CD4-positive, alpha-beta T cell treated with Interferon gamma for 1 hour (primary cell): ENCODE results near the gene PLEKHH2.
A peak's percentile ranks its signal among the peaks of the same experiment; 100 is the strongest.

Experiments
- DNase-seq: peaks from one replicate; pipeline ENCODE4 v3.0.0-alpha.2; 2020

PLEKHH2 gene

DNA sequence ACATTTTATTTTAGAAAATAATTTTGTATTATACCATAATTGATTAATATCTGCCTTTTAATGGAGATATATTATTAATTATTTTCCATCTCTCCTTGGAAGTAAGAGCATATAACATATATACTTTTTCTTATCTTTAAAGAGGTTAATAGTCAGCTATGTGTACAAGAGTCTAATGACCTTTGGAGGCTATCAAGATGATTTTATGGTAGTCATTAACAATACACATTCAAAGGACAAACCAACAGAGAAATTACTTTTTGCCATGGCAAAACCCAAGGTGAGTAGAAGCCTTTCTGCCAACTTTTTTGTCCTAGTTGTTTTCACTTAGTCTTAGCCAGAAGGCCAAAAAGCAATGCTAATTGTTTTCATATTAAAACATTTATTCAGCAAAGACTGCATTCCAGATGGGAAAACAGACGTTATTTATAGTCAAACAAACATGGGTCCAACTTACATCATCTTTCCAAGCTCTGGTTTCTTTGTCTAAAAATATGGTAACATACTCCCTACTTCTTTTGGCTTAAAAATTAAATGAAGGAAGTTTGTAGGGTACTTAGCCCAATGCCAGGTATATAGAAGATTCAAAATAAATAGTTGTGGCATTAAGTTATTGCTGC is 127.1 kb downstream of the PLEKHH2 start:
- no peak for DNase-seq

DNA sequence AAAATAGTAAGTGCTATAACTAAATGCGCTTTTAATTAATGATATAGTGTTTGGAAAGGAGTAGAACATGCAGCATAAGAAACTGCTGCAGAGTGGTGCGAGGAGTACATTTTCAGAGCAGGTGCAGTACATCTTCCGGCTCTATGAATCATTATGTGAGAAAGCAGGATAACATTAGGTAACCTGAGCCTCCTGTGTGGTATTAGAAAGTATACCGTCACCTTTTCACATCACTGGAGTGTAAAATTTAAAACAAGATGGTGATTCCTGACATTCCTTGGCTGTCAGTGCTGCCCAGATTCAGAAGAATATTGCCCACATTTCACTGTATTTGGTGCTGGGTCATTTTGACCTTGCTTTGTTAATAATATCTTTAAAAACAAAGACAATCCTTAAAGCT is 128.9 kb downstream of the PLEKHH2 start:
- DNase-seq = no peak

DNA sequence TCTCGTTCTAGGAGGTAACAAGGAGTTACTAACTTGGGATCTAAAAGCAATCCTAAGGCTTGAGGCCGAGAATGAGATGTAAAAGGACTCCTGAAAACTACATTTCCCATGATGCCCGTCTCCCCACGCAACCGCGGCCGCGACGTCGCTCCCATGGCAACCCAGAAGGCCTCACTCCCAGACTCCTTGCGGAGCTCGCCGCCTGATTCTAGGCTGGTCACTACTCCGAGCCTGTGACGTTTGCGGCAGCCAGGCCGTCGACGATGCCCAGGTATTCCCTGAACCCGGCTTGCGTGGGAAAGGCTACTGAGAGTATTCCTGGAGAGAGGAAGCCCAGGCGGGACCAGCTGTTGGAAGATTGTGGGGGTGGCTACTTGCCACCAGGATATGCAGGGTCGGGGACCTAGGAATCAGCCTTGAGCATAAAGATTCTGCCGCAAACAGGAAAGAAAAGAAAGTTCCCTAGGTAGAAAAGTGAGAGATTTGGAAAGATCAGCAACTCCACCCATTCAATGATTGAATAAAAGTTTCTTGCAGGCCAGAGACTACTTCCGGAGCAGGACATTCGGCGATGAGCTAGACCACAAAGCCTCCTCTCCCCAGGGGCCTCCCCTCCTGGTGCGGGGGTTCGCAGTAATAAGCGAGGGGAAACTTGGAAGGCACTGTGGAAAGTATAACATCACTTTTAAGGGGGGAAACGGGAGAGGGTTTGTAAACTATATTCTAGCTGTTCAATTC is 137.0 kb downstream of the PLEKHH2 start, which contains the start of gene DYNC2LI1:
TSS of gene DYNC2LI1 (plus strand) at position 164 of the 738 bp plus-strand sequence. CDS start at position 264, 100 bp downstream.
- peak; percentile 82 for DNase-seq

DNA sequence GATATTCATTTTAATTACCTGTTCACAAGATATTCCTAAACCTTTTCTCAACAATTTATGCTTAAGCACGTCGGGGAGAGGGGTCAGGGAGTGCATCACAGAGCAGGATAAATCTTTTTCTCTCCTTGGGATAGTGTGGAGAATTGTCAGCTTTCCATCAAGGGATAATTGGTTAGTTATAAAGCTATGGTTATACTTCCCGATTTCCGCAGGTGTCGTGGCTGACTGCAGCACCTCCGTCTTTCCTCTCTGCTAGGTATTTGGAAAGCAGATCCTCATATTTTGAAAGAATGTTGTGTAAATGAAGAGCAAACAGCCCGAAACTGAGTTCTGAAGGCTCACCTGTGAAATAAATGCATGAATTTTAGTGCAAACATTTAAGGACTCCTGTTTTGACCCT is 137.6 kb downstream of the PLEKHH2 start:
- DNase-seq = no peak

DNA sequence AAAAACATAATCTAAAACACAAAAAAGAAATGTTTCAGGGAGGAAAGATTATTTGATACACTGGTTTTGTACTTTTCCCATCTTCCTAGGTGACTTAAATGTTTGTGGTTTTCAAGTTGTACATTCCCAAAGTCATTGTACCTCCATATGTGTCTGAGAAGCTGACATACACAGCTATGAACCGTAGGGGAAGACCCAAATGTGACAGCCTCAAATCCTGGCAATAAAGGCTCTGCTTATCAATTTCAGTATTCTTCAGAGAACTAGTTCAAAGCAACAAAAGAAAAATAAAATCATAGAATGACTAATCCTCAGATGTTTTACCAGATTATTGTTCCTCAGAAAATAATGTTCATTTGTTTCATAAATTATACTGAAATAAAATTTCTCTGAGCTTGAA is 139.3 kb downstream of the PLEKHH2 start:
- DNase-seq = no peak

DNA sequence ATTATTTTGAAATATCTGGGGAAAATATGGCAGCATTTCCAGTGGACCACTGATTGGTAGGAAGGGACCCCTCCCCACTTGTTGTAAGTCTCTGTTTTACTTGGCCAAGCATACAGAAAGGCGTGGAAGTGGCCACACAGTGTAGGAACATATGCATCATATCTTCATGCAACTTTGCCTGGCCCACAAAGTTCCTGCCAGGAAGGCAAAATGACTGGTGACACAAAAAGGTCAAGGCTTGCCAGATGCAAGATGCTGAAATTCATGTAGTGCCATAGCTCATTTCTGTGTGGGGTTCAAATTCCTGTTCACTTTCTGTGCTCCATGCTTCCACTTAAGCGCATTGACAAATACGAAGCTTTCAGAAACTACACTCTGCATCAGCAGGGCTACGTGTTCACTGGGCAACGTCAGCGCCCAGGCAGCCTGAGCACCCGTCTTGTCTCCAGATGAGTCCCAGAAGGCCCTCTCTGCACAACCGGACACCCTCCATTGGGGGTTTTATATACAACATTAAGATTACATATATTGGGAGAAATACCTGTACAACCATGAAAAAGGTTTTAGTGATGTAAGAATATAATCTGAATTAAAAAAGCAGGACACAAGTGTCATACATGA is 140.4 kb downstream of the PLEKHH2 start:
- DNase-seq = no peak

DNA sequence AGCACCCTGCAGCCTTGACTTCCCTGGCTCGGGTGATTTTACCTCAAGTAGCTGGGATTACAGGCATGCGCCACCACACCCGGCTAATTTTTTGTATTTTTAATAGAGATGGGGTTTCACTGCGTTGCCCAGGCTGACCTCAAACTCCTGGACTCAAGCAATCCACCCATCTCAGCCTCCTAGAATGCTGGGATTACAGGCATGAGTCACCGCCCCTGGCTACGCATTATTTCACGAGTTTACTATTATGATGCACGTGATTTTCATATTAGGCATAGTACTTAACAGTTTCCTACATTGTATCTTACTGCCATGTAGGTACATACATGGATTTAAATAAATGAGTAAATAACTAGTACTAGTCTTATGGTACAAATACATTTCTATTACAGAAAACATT is 141.2 kb downstream of the PLEKHH2 start:
- DNase-seq = no peak

DNA sequence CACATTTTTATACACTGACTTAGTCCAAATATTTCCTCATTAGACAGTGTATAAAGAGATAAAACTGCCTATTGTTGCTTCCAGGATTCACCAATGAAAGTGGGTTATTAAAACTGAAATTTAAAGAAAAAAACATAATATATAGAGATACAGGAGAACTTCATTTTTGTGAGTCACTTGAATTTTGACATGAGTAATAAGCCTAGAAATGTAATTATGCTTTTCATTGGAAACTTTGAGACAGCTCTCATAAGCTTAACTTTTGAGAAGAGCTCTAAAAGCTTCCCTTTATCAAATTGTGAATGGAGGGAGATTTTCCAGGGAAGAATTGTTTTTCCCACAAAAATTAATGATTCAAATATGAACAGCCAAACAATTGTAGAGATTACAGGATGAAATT is 150.8 kb downstream of the PLEKHH2 start:
- no peak for DNase-seq

DNA sequence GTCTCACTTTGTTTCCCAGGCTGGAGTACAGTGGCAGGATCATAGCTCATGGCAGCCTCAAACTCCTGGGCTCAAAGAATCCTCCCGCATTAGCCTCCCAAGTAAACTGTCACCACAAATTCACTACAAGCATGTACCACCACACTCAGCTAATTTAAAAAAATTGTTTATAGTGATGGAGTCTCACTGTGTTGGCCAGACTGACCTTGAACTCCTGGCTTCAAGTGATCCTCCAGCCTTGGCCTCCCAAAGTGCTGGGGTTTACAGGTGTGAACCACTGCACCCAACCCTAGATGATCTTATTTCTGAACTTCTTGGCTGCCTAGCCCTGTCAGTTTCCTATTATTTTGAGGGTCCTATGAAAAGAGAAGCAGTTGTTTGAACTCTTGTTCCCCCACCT is 151.6 kb downstream of the PLEKHH2 start:
- DNase-seq = no peak

DNA sequence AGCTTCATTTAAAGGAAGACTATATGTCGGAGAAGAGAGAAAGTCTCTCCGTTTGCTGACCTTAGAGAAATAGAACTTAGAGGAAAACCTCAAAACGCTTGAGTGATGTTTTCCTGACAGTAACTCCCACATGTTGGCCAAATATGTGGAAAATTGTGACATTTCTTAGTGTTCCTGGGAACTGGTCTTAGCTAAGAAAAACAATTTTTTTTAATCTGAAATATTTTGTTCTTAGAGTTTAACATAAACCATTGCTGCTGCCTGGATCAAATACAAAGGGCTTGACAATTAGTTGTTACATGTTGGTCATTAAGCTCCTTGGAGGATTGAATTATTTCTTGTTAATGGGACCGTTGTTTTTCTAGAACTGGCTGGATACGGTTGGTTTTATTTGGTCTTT is 153.1 kb downstream of the PLEKHH2 start:
- DNase-seq = no peak

DNA sequence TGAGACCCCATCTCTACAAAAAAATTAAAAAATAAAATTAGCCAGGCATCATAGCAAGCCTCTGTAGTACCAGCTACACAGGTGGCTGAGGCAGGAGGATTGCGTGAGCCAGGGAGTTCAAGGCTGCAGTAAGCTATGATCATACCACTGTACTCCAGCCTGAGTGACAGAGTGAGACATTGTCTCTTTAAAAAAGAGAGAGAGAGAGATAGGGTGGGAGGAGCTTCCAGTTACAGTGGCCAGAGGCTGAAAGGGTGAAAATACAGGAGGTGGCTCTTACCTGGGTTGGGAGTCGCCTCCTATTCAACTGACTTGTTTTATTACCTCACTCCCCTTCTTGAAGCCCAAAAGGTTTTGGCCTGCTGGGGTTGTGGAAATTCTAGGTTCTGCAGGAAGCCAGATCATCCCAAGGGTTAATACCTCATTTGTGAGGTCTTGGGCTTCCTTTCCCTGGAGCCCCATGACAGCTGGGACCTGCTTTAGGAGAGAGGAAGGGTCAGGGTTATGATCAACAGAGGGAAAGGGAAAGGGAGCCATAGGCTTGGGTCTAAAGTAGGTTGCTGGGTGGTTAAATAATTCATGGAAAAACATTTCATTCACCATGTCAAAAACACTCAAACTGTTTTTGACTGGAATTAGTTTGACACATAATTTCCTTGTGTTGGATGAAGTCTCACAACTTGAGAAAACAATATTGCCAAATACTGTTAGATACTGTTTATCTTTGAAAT is 154.1 kb downstream of the PLEKHH2 start:
- no peak for DNase-seq

DNA sequence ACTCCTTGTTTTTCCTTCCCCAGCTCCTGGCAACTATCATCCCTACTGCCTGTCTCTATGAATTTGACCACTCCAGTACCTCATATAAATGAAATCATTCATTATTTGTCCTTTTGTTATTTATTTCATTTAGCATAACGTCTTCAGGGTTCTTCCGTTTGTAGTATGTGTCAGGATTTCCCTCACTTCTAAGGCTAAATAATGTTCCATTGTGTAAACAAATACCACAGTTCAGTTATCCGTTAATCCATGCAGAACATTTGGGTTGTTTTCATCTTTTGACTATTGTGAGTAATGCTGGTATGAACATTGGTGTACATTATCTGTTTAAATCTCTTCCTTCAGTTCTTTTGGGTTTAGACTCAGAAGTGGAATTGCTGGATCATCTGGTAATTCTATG is 155.6 kb downstream of the PLEKHH2 start:
- DNase-seq = no peak

DNA sequence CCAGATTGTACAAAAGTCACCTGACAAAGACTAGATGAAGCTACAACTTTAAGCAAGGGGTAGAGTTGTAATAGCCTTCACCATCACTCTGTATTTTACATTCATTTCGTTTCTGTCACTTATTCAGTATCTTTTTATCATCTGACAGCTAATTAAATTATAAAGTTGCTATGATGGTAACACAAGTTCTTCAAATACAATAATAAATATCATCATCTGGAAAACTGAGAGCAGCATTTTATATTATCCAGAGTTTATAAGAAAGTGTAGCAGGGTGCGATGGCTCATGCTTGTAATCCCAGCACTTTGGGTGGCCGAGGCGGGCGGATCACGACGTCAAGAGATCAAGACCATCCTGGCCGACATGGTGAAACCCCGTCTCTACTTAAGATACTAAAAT is 157.9 kb downstream of the PLEKHH2 start:
- no peak for DNase-seq

DNA sequence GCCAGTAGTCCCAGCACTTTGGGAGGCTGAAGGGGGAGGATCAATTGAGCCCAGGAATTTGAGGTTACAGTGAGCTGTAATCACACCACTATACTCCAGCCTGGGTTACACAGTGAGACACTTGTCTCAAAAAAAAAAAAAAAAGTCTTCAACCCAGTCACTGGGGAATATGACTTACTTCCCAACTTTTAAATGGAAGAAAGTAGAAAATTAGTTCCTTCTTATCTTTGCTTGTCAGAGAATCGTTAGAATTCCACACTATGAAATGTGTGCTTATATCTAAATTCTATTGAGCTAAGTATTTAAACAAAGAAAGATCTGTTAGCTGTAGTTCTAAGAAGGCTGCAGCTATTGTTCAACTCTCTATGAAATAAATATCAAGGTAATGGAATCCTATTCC is 159.1 kb downstream of the PLEKHH2 start:
- no peak for DNase-seq

DNA sequence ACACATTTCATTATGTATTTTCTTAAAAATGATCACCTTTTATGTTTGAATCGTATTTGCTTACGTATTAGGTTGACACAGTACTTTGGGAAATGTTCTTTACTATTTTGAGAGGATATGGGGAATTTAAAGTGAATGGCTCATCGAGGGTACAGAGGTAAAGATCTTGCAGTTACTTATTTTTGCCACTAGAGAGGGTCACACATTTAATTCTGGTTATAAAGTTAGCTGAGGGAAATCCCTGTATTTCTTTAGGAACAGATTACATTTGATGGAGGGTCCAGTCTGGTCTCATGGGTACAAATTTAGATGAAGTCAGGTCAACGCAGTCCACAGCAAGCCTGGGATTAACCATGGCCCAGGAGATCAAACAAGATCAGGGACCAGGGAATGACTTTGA is 161.2 kb downstream of the PLEKHH2 start:
- DNase-seq = no peak

DNA sequence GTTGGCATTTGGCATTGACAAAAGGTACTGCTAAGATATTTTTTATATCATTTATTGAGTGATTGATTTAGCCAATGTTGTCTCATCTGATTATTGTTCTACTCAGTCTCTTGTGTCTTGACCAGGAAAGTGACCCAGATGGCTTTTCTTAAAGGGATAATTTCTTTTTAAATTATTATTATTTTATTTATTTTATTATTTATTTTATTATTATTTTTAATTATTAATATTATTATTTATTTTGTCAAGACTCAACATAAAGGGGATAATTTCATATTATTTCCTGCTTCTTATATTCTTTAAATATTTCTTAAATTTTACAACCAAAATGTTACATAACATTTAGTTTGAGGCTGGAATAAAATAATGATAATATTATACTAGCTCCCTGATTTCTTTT is 163.8 kb downstream of the PLEKHH2 start:
- no peak for DNase-seq

DNA sequence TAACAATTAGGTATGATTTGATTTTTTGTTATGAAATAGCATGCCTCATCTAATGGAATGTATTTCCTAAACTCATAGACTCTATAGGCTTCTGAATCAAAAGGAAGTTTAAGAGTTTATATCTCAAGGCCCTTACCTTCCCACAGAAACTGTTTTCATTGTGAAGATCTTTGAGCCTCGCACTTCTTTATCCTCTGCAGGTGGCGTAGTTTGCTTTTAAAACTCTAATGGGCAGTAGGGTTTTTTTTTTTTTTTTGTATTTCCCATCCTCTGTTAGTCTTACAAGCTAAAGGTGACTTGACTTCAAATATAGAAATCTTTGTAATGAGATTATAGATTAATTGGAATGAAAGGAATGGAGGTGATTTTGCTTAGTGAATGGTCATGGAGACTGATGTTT is 165.1 kb downstream of the PLEKHH2 start:
- DNase-seq = no peak

DNA sequence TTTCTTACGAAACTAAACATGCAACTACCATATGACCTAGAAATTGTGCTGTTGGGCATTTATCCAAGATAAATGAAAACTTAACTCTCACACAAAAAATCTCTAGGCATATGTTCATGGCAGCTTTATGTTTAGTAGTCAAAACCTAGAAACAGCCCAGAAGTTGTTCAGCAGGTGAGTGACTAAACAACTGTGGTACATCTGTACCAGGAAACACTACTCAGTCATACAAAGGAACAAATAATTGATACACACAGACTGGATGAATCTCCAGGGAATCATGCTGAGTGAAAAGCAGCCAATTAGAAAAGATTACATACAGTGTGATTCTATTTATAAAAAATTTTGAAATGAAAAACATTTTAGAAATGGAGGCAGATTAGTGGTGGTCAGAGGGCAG is 166.1 kb downstream of the PLEKHH2 start:
- DNase-seq = no peak

DNA sequence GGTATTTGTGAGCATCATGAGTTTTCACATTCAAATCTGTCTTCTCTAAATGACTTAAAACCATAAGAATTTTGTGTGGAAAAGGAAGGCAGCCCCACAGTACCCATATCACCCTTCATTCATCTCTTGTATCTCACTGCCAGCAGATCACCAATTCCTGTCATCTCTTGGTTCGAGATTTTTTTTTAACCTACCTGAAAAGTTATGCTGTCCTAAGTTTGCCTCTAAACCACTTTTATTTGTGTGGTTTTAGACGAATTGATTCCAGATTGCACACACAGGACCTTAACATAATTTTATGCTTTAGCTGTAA is 169.6 kb downstream of the PLEKHH2 start:
- no peak for DNase-seq

DNA sequence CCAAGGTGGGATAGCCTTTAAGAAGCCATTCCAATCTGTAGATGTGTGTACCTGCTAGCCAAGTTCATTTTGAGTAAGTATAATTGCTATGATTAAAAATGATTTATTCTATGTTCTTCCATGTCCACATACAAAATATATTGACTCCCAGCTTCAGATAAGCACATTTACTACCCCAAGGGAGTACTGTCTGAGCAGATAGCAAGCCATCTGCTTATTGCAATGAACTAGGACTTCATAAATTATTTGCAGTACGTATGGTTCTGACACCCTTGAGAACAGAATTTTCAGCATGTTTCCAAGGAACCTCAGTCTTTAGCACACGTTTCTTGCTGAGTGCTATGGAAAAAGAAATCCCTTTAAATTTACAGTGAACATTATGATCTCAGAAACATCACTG is 173.4 kb downstream of the PLEKHH2 start:
- no peak for DNase-seq

DNA sequence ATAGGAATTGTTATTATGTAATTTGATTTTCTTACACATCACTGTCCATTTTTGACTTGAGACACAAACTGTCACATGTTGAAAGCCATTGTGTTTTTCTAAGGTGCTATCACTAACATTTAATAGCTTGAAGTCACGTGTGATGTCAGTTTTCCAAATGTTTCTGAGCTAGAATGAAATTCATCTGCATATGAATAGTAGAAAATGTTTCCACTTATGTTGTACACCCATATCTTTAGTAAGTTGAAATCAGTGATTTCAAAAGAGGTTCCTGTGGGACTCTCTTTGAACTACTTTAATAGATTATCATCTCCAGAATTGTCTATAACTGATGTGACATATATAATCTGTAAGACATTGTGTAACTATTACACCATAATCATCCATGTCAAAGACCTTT is 173.8 kb downstream of the PLEKHH2 start:
- no peak for DNase-seq

DNA sequence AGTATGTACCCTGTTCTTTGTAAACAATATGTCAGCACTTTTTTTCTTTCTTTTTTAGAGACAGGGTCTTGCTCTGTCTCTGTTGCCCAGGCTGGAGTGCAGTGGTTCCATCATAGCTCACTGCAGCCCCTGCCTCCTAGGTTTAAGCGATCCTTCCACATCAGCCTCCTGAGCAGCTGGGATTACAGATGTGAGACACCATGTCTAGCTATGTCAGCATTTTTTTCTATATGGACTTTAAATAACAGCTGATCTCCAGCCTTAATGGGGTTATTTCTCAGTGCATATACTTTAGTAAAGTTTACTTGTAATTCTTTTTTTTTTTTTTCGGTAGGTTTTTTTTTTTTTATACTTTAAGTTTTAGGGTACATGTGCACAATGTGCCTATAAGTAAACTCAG is 174.9 kb downstream of the PLEKHH2 start:
- DNase-seq = no peak

DNA sequence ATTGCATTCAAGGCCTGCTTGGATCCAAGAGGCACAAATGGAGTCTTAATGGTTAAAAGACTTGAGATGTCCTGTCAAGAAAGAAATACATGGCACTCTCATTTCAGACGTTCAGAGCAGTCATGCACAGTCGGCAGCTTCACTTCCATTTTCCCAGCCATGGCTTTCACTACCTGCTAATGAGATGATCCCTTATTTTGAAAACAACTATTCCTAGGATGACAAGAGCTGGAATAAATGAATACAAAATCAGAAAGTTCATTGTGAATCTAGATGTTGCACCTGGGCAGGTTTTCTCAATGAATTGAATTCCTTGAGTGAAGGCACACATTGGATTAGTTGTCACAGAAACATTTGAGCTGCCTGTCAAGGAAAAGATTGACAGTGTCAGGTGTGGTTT is 175.9 kb downstream of the PLEKHH2 start:
- no peak for DNase-seq

DNA sequence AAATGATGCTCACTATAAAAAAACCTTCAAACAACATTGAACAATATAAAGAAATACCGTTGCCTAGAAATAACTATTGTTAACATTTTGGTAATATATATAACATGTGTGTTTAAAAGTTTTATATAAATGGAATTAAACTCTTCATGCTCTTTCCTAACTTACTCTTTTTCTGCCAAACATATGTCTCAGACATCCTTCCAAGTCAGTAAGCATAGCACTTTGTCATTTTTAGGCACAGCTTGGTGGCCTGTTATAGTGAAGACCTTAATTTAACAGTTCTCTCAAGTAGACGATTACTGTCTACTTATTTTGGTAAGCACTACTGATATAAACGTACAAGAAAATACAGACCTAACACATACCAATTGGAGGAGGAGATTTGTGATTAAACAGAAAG is 177.7 kb downstream of the PLEKHH2 start:
- no peak for DNase-seq
